ENCODE results near the gene FARP1.
A peak's percentile ranks its signal among the peaks of the same experiment; 100 is the strongest.

The FARP1 gene

DNA sequence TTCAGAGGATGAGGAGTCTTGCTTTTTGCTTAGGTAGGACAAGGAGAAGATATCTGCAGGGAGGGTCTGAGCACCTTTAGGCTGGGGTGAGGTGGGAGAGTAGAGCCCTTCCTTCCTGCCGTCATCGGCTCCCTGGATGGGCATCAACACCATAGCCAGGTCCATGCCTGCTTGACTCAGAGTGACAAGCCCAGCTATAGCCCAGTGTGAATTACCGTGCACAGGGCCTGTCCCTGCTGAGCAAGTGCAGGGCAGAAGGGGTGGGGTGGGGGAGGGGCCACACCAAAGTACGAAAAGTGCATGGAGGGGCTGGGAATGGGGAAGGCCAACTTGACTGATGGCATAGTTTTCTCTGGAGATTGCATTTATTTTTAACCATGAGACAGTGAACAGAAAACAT lies 64.5 kb downstream of the FARP1 start:
- Histone ChIP-seq H3K9me3 (peaks cover 5% of the 10 kb centered on the region; the same call in 1 of the 2 replicates), H3K27me3 (ENCODE audit: low read depth) (no peaks in the 10 kb centered on the region), H3K4me3 (no peak overlapping the region), H3K4me1 (no peaks in the 10 kb centered on the region), H3K36me3 (replicated peaks) (no peaks in the 10 kb centered on the region)
- in situ Hi-C loops (cut with MboI; ENCODE audit: low sequenced_read_pairs), result no loop called here
- DNase-seq (ENCODE audit: low spot score in 2 of 2), result no peak

GRCh38 chr13:98208606-98209005 lies 65.7 kb downstream of the FARP1 start:
- in situ Hi-C loops (cut with MboI; ENCODE audit: low sequenced_read_pairs), result no loop called here
- H3K4me1 ChIP-seq, result no peaks in the 10 kb centered on the region
- no peaks in the 10 kb centered on the region for H3K36me3 ChIP-seq (replicated peaks)
- no peaks in the 10 kb centered on the region for H3K27me3 ChIP-seq (ENCODE audit: low read depth)
- no peak for DNase-seq (ENCODE audit: low spot score in 2 of 2)
- no peak overlapping the region for H3K4me3 ChIP-seq
- H3K9me3 ChIP-seq, result peaks cover 5% of the 10 kb centered on the region; the same call in 1 of the 2 replicates

DNA sequence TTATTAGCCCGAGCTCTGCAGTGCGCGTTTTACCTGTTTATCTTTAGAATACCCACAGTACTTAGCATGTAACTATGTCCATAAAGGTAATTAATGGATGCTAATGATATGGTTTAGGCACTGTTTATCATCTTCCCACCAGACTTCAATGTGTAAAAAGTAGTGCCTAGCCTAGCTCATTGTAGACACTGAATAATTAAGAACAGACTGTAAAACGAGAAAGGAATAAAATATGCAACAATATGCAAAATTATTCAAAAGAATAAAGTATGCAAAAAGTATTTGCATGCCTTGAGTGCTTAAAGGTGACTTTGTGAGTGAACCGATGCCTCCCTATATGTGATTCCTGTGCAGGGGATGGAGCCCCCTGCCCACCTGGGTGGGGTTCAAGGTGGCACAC lies 69.9 kb downstream of the FARP1 start:
- no peak for DNase-seq (ENCODE audit: low spot score in 2 of 2)
- H3K4me3 ChIP-seq, result no peak overlapping the region
- H3K4me1 ChIP-seq, result peaks cover 5% of the 10 kb centered on the region; the same call in 1 of the 2 replicates
- no peaks in the 10 kb centered on the region for H3K9me3 ChIP-seq
- H3K36me3 ChIP-seq (replicated peaks), result peaks cover 7% of the 10 kb centered on the region; the same call in 1 of the 2 replicates
- H3K27me3 ChIP-seq (ENCODE audit: low read depth), result no peaks in the 10 kb centered on the region
- in situ Hi-C loops (cut with MboI; ENCODE audit: low sequenced_read_pairs), result no loop called here

- H3K4me1 ChIP-seq, result peaks cover 5% of the 10 kb centered on the region; the same call in 1 of the 2 replicates
- no peak overlapping the region for H3K4me3 ChIP-seq
- DNase-seq (ENCODE audit: low spot score in 2 of 2), result no peak
- H3K9me3 ChIP-seq, result no peaks in the 10 kb centered on the region
- in situ Hi-C loops (cut with MboI; ENCODE audit: low sequenced_read_pairs), result no loop called here
- no peaks in the 10 kb centered on the region for H3K27me3 ChIP-seq (ENCODE audit: low read depth)
- peaks cover 7% of the 10 kb centered on the region; the same call in 1 of the 2 replicates for H3K36me3 ChIP-seq (replicated peaks)
Observed at GRCh38 chr13:98213354-98213753, 70.5 kb downstream of the FARP1 start.

GRCh38 chr13:98214008-98214643 lies 71.2 kb downstream of the FARP1 start:
- H3K27me3 ChIP-seq (ENCODE audit: low read depth), result no peaks in the 10 kb centered on the region
- H3K4me1 ChIP-seq, result peaks cover 5% of the 10 kb centered on the region; the same call in 1 of the 2 replicates
- H3K36me3 ChIP-seq (replicated peaks), result peaks cover 7% of the 10 kb centered on the region; the same call in 1 of the 2 replicates
- no peaks in the 10 kb centered on the region for H3K9me3 ChIP-seq
- H3K4me3 ChIP-seq, result no peak overlapping the region
- in situ Hi-C loops (cut with MboI; ENCODE audit: low sequenced_read_pairs), result no loop called here
- DNase-seq (ENCODE audit: low spot score in 2 of 2), result no peak

GRCh38 chr13:98214707-98215106 lies 71.8 kb downstream of the FARP1 start:
- DNase-seq (ENCODE audit: low spot score in 2 of 2), result no peak
- no peak overlapping the region for H3K4me3 ChIP-seq
- H3K4me1 ChIP-seq, result peaks cover 5% of the 10 kb centered on the region; the same call in 1 of the 2 replicates
- in situ Hi-C loops (cut with MboI; ENCODE audit: low sequenced_read_pairs), result no loop called here
- no peaks in the 10 kb centered on the region for H3K27me3 ChIP-seq (ENCODE audit: low read depth)
- no peaks in the 10 kb centered on the region for H3K9me3 ChIP-seq
- peaks cover 7% of the 10 kb centered on the region; the same call in 1 of the 2 replicates for H3K36me3 ChIP-seq (replicated peaks)

DNA sequence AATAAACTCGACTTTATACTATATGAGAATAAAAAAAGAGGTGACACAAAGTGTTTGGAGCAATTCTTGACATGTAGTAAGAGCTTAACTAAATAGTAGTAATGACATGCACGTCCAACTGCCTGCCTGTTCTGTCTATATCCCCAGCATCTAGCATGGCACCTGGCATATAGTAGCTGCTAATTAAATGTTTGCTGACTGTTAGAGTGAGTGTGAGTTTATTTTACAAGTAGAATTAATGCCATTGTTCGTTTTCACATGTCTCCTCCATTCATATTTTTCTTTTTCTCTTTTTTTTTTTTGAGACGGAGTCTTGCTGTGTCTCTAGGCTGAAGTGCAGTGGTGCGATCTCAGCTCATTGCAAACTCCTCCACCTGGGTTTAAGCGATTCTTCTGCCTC lies 72.6 kb downstream of the FARP1 start:
- H3K36me3 ChIP-seq (replicated peaks), result peaks cover 7% of the 10 kb centered on the region; the same call in 1 of the 2 replicates
- DNase-seq (ENCODE audit: low spot score in 2 of 2), result no peak
- no peak overlapping the region for H3K4me3 ChIP-seq
- H3K9me3 ChIP-seq, result no peaks in the 10 kb centered on the region
- H3K4me1 ChIP-seq, result peaks cover 5% of the 10 kb centered on the region; the same call in 1 of the 2 replicates
- H3K27me3 ChIP-seq (ENCODE audit: low read depth), result no peaks in the 10 kb centered on the region
- in situ Hi-C loops (cut with MboI; ENCODE audit: low sequenced_read_pairs), result no loop called here

DNA sequence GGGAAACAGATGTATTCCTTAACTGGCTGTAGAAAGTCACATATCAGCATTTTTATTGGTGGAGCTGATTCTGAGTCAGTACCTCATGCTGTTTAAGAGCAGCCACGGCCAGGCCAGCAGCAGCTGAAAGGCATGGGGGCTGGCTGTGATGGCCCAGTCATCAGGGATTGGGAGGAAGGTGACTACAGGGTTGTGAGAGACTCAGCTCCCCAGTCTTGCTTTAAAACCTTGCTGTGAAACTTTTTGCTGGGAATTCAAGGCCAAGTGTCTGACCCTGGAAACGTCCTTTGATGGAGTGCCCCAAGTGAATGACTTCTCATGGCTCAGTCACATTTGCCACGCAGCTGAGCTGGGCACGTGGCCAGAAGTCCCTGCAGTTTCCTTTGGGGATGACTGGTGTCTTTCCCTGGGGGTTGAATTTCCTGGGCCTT lies 73.3 kb downstream of the FARP1 start:
- Histone ChIP-seq H3K9me3 (no peaks in the 10 kb centered on the region), H3K4me3 (no peak overlapping the region), H3K27me3 (ENCODE audit: low read depth) (no peaks in the 10 kb centered on the region), H3K36me3 (replicated peaks) (peaks cover 7% of the 10 kb centered on the region; the same call in 1 of the 2 replicates), H3K4me1 (peaks cover 5% of the 10 kb centered on the region; the same call in 1 of the 2 replicates)
- DNase-seq (ENCODE audit: low spot score in 2 of 2), result peak in 1 of 2 experiments; percentile 34
- in situ Hi-C loops (cut with MboI; ENCODE audit: low sequenced_read_pairs), result no loop called here

DNA sequence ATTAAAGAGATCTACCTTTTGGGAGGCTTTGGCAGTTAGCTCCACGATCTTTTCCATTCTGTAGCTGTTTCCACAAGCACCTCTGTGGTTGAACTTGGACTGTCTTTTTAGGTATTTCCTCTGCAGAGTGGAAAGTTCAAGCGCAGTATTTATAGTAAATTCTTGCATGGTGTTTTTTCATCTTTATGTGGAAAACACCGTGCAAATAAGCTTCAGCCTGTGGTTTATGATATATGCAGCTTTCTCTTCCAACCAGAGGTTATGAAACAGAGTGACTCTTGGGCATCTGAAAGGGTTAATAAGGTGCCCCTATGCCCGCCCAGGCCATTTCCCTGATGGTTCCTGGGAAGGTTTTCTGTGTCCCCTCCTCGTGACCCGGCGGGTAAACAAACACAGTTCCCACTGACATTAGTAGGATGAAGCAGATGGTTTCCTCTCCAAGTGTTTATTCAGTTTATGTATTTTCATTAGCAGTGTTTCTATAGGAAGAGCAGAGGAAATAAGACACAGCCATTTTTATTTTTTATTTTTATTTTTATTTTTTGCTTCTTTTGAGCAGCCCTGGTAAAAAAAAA lies 73.9 kb downstream of the FARP1 start:
- Histone ChIP-seq H3K4me3 (no peak overlapping the region), H3K36me3 (replicated peaks) (peaks cover 7% of the 10 kb centered on the region; the same call in 1 of the 2 replicates), H3K27me3 (ENCODE audit: low read depth) (no peaks in the 10 kb centered on the region), H3K9me3 (no peaks in the 10 kb centered on the region), H3K4me1 (peaks cover 5% of the 10 kb centered on the region; the same call in 1 of the 2 replicates)
- in situ Hi-C loops (cut with MboI; ENCODE audit: low sequenced_read_pairs), result no loop called here
- DNase-seq (ENCODE audit: low spot score in 2 of 2), result no peak

DNA sequence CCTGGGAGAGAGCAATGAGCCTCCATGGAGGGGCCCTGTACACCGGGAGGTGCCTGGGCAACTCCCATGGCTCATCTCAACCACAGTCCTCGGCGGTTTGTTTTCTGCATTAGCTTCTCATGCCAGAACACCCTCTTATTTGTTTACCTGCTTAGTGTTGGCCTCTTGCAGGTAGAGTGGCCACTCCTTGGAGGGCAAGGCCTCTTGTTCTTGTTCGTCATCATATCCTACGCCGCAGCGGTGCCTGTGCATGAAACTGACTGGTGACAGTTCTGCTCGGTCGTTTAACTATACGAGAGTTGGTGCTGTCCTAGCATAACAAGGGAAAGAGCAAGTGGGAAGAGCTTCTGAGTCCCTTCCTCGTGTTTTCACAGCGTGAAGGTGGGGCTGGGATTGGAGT lies 74.7 kb downstream of the FARP1 start:
- H3K4me1 ChIP-seq, result peaks cover 5% of the 10 kb centered on the region; the same call in 1 of the 2 replicates
- peaks cover 7% of the 10 kb centered on the region; the same call in 1 of the 2 replicates for H3K36me3 ChIP-seq (replicated peaks)
- no peak for DNase-seq (ENCODE audit: low spot score in 2 of 2)
- no peaks in the 10 kb centered on the region for H3K9me3 ChIP-seq
- no peaks in the 10 kb centered on the region for H3K27me3 ChIP-seq (ENCODE audit: low read depth)
- in situ Hi-C loops (cut with MboI; ENCODE audit: low sequenced_read_pairs), result no loop called here
- no peak overlapping the region for H3K4me3 ChIP-seq

GRCh38 chr13:98219685-98220084 lies 76.8 kb downstream of the FARP1 start:
- Histone ChIP-seq H3K4me1 (peaks cover 5% of the 10 kb centered on the region; the same call in 1 of the 2 replicates), H3K27me3 (ENCODE audit: low read depth) (no peaks in the 10 kb centered on the region), H3K36me3 (replicated peaks) (peaks cover 4% of the 10 kb centered on the region; the same call in 1 of the 2 replicates), H3K9me3 (no peaks in the 10 kb centered on the region), H3K4me3 (no peak overlapping the region)
- in situ Hi-C loops (cut with MboI; ENCODE audit: low sequenced_read_pairs), result no loop called here
- no peak for DNase-seq (ENCODE audit: low spot score in 2 of 2)

GRCh38 chr13:98220271-98220791 lies 77.4 kb downstream of the FARP1 start:
- Histone ChIP-seq H3K36me3 (replicated peaks) (no peaks in the 10 kb centered on the region), H3K9me3 (no peaks in the 10 kb centered on the region), H3K27me3 (ENCODE audit: low read depth) (no peaks in the 10 kb centered on the region), H3K4me3 (no peak overlapping the region), H3K4me1 (peaks cover 5% of the 10 kb centered on the region; the same call in 1 of the 2 replicates)
- DNase-seq (ENCODE audit: low spot score in 2 of 2), result no peak
- in situ Hi-C loops (cut with MboI; ENCODE audit: low sequenced_read_pairs), result no loop called here

GRCh38 chr13:98221234-98221633 lies 78.3 kb downstream of the FARP1 start:
- in situ Hi-C loops (cut with MboI; ENCODE audit: low sequenced_read_pairs), result no loop called here
- DNase-seq (ENCODE audit: low spot score in 2 of 2), result no peak
- Histone ChIP-seq H3K4me3 (no peak overlapping the region), H3K9me3 (no peaks in the 10 kb centered on the region), H3K36me3 (replicated peaks) (no peaks in the 10 kb centered on the region; the same call in 1 of the 2 replicates), H3K4me1 (peaks cover 3% of the 10 kb centered on the region; the same call in 1 of the 2 replicates), H3K27me3 (ENCODE audit: low read depth) (no peaks in the 10 kb centered on the region)

GRCh38 chr13:98222081-98222554 lies 79.2 kb downstream of the FARP1 start:
- no peak for DNase-seq (ENCODE audit: low spot score in 2 of 2)
- no peaks in the 10 kb centered on the region for H3K9me3 ChIP-seq
- H3K36me3 ChIP-seq (replicated peaks), result no peaks in the 10 kb centered on the region; the same call in 1 of the 2 replicates
- no peaks in the 10 kb centered on the region for H3K27me3 ChIP-seq (ENCODE audit: low read depth)
- in situ Hi-C loops (cut with MboI; ENCODE audit: low sequenced_read_pairs), result no loop called here
- no peaks in the 10 kb centered on the region for H3K4me1 ChIP-seq
- no peak overlapping the region for H3K4me3 ChIP-seq

All from HAP-1 (cell line).